IMR-90 (cell line): Measurements from ENCODE around the gene RASGRF1. TPM values are rescaled to one million over a fixed set of nuclear protein-coding genes. Genes with fewer than 3 reads are reported as not detected.

Experiments used
- ATAC-seq: fragments of 200-7000 bp; cut with Tn5 transposase; 2 replicates; pipeline ENCODE4 v1.9.1; 2020; ENCODE audit warnings: low read depth, mild to moderate bottlenecking, moderate library complexity
- BruUV-seq: library from RNA; stranded (reverse); fragments of 400-500 nt; replicated peaks from 2 replicates; lab custom pipeline; 2021; lab: Mats Ljungman, UMichigan
- CTCF ChIA-PET: fragments of 300-600 bp; formaldehyde crosslinking; extraction: SDS; loops from one replicate; lab custom pipeline; 2021; ENCODE audit warnings: antibody characterized with exemption; lab: Yijun Ruan, JAX
- POLR2A ChIA-PET: fragments of 300-600 bp; sonication (Branson Sonifier 250); formaldehyde crosslinking; loops from one replicate; lab custom pipeline; 2022; ENCODE audit warnings: antibody characterized with exemption; ENCODE audit not compliant: unreplicated experiment; lab: Charles Lee
- DNase-seq: peaks from one replicate; pipeline ENCODE4 v3.0.0; 2013
- H2AFZ ChIP-seq: replicated peaks from 2 replicates; pipeline ENCODE3; 2013; ENCODE audit warnings: low read length, mild to moderate bottlenecking; ENCODE audit not compliant: poor library complexity
- H2AK5ac ChIP-seq: 2 replicates; pipeline ENCODE4 v1.6.1; 2013; ENCODE audit warnings: low read depth, low read length, inconsistent platforms
- H2AK9ac ChIP-seq: replicated peaks from 2 replicates; pipeline ENCODE3; 2013; ENCODE audit warnings: mild to moderate bottlenecking, low read depth, low read length, moderate library complexity; ENCODE audit not compliant: poor library complexity
- H2BK120ac ChIP-seq: 2 replicates; pipeline ENCODE4 v1.6.1; 2013; ENCODE audit warnings: low read depth, low read length, inconsistent platforms
- H2BK15ac ChIP-seq: 3 replicates; pipeline ENCODE4 v1.6.1; 2013; ENCODE audit warnings: low read depth, low read length, inconsistent platforms
- H2BK20ac ChIP-seq: 2 replicates; pipeline ENCODE4 v1.6.1; 2013; ENCODE audit warnings: low read depth, mild to moderate bottlenecking, inconsistent platforms, low read length, moderate library complexity
- H2BK5ac ChIP-seq: 2 replicates; pipeline ENCODE4 v1.6.1; 2013; ENCODE audit warnings: mild to moderate bottlenecking, low read depth, low read length, inconsistent platforms; ENCODE audit not compliant: poor library complexity, severe bottlenecking
- H3K14ac ChIP-seq: replicated peaks from 2 replicates; pipeline ENCODE4 v1.6.1; 2013; ENCODE audit warnings: low read depth, low read length, inconsistent platforms
- H3K18ac ChIP-seq: 2 replicates; pipeline ENCODE4 v1.6.1; 2013; ENCODE audit warnings: low read depth, low read length, control low read depth
- H3K23ac ChIP-seq: 2 replicates; pipeline ENCODE4 v1.6.1; 2013; ENCODE audit warnings: low read depth, low read length, inconsistent platforms
- H3K27ac ChIP-seq: 2 replicates; pipeline ENCODE4 v1.5.1; 2013; ENCODE audit warnings: mild to moderate bottlenecking, control low read depth, low read length; ENCODE audit not compliant: insufficient read depth
- H3K27me3 ChIP-seq: 2 replicates; pipeline ENCODE4 v1.6.1; 2013; ENCODE audit warnings: low read length; ENCODE audit not compliant: control insufficient read depth, insufficient read depth
- H3K36me3 ChIP-seq: 2 replicates; pipeline ENCODE4 v1.6.1; 2013; ENCODE audit warnings: low read length, mixed read lengths; ENCODE audit not compliant: control insufficient read depth, insufficient read depth
- H3K4ac ChIP-seq: 2 replicates; pipeline ENCODE4 v1.6.1; 2013; ENCODE audit warnings: low read depth, low read length, inconsistent platforms
- H3K4me1 ChIP-seq: 2 replicates; pipeline ENCODE4 v1.6.1; 2013; ENCODE audit warnings: low read length, mixed read lengths; ENCODE audit not compliant: control insufficient read depth, insufficient read depth
- H3K4me2 ChIP-seq: 2 replicates; pipeline ENCODE4 v1.6.1; 2013; ENCODE audit warnings: low read depth, mild to moderate bottlenecking, control low read depth, low read length, moderate library complexity
- H3K4me3 ChIP-seq: 2 replicates; pipeline ENCODE4 v1.5.1; 2013; ENCODE audit warnings: low read depth, mild to moderate bottlenecking, control low read depth, low read length, moderate library complexity; ENCODE audit not compliant: insufficient read depth
- H3K56ac ChIP-seq: 2 replicates; pipeline ENCODE4 v1.6.1; 2013; ENCODE audit warnings: low read length, inconsistent platforms; ENCODE audit not compliant: insufficient read depth; ENCODE audit errors: extremely low read depth
- H3K79me1 ChIP-seq, 2 experiments: 2 replicates each; pipeline ENCODE4 v1.6.1; 2013; ENCODE audit warnings: low read length in 2 of 2, inconsistent platforms in 1 of 2, low read depth in 1 of 2
- H3K9ac ChIP-seq: 2 replicates; pipeline ENCODE4 v1.6.1; 2013; ENCODE audit warnings: low read depth, low read length, control low read depth
- H3K9me1 ChIP-seq: 2 replicates; pipeline ENCODE4 v1.6.1; 2013; ENCODE audit warnings: low read length, inconsistent platforms; ENCODE audit not compliant: insufficient read depth
- H3K9me3 ChIP-seq: 2 replicates; pipeline ENCODE4 v1.6.1; 2013; ENCODE audit warnings: low read length; ENCODE audit not compliant: control insufficient read depth, insufficient read depth
- H4K20me1 ChIP-seq: 2 replicates; pipeline ENCODE4 v1.6.1; 2013; ENCODE audit warnings: low read length, inconsistent platforms; ENCODE audit not compliant: insufficient read depth
- H4K5ac ChIP-seq: 2 replicates; pipeline ENCODE4 v1.6.1; 2013; ENCODE audit warnings: mild to moderate bottlenecking, low read depth, low read length, control low read depth
- H4K8ac ChIP-seq, 2 experiments: 2 replicates each; pipeline ENCODE4 v1.6.1; 2013; ENCODE audit warnings: low read depth in 2 of 2, low read length in 2 of 2, control low read depth in 1 of 2, inconsistent platforms in 1 of 2
- H4K91ac ChIP-seq: 2 replicates; pipeline ENCODE4 v1.6.1; 2013; ENCODE audit warnings: low read depth, low read length, inconsistent platforms; ENCODE audit not compliant: insufficient read depth
- CEBPB ChIP-seq: IDR thresholded peaks from 2 replicates; pipeline ENCODE4 v1.6.1; 2012; ENCODE audit warnings: low read depth, low read length, improper control_type of control experiment
- CHD1 ChIP-seq: IDR thresholded peaks from 2 replicates; pipeline ENCODE4 v1.6.1; 2012; ENCODE audit warnings: low read depth, low read length, improper control_type of control experiment
- CTCF ChIP-seq: conservative IDR thresholded peaks from 2 replicates; pipeline ENCODE4 v1.5.1; 2012; ENCODE audit warnings: mild to moderate bottlenecking, low read depth, low read length, improper control_type of control experiment
- MXI1 ChIP-seq: IDR thresholded peaks from 2 replicates; pipeline ENCODE4 v1.6.1; 2012; ENCODE audit warnings: low read depth, mild to moderate bottlenecking, low read length, moderate library complexity, borderline replicate concordance
- NFE2L2 ChIP-seq: fragments of 150-350 bp; IDR thresholded peaks from 2 replicates; pipeline ENCODE4 v1.6.1; 2016; ENCODE audit warnings: low read depth, mild to moderate bottlenecking, low read length
- RAD21 ChIP-seq: IDR thresholded peaks from 2 replicates; pipeline ENCODE4 v1.6.1; 2012; ENCODE audit warnings: low read length, improper control_type of control experiment
- RCOR1 ChIP-seq: IDR thresholded peaks from 2 replicates; pipeline ENCODE4 v1.6.1; 2012; ENCODE audit warnings: mild to moderate bottlenecking, low read length, improper control_type of control experiment; ENCODE audit not compliant: insufficient replicate concordance
- WGBS, 2 experiments: methylation state at CpG; one replicate each; pipeline versions ENCODE4 v1.1.5 to v1.1.7; 2013; ENCODE audit warnings: missing lambda C conversion rate in 2 of 2; ENCODE audit not compliant: insufficient read length in 1 of 2; ENCODE audit errors: extremely low coverage in 2 of 2; 5-methylcytosine and 5-hydroxymethylcytosine counted together
- dilution Hi-C: fragments of 300-500 bp; cut with HindIII; formaldehyde crosslinking; loops from one replicate; pipeline ENCODE4 v1.14.3; 2018; ENCODE audit warnings: low sequenced_read_pairs; ENCODE audit not compliant: unreplicated experiment
- in situ Hi-C: fragments of 300-500 bp; cut with MboI; formaldehyde crosslinking; loops from 3 replicates; pipeline ENCODE4 v1.14.3; 2019; ENCODE audit warnings: low sequenced_read_pairs, inconsistent platforms, mixed read lengths
- intact Hi-C: fragments of 100-400 bp; cut with micrococcal nuclease; formaldehyde crosslinking; loops from 2 replicates; pipeline ENCODE4 v1.10.0; 2022
- polyA plus RNA-seq, 3 experiments: library from polyadenylated mRNA; depleted of rRNA; stranded (reverse); fragments of >200 nt; gene quantifications; 2 replicates each; pipeline ENCODE4 v1.2.3, GENCODE V29; 2012; ENCODE audit warnings: low replicate concordance in 1 of 3
- total RNA-seq: library from RNA; depleted of rRNA; stranded (reverse); fragments of >200 nt; gene quantifications from 2 replicates; pipeline ENCODE4 v1.2.3, GENCODE V29; 2012

RASGRF1 gene
- total and polyA plus RNA-seq, 2 of the 4 experiments (the other 2 are of a cell fraction), result under 0.01 to 0.15 TPM

DNA sequence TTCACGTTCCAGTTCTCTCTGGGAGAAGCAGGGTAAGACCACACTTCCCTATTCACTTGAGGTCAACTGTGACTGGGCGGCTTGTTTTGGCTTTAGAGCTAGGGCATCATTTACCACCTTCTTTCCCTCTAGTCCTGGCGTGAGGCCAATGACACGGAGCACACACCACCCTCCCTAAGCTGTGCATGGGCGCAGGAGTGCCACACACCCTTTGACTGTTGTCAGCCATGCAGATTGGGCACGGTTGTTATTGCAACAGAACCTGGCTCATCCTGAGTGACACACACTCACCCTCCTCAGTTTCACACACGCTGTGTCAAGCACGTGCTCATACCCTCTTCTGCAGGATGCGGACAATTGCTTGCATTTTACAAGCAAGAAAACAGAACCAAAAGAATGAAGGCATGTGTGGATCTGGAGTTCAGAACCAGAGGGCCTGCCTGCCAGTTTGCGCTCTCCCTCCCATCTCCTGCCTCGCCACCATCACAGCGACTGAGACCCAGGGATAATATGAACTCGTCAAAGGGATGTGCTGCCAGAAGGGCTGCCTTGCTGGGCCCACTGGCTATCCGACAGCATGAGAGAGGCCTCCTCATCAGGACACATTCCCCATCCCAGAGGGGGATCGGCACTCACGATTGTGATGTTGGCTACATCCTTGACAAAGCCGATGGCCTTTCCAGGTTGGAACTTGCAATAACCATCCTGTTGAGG lies 163.3 kb downstream of the RASGRF1 start:
- intact Hi-C loops (no loop called here), dilution Hi-C loops (no loop called here), in situ Hi-C loops (no loop called here)
- Histone ChIP-seq H3K36me3 (peaks cover 28% of the 10 kb centered on the region), H2AK5ac (no peak overlapping the region), H3K9me3 (no peaks in the 10 kb centered on the region), H3K4me3 (no peak overlapping the region), H3K79me1 (no peaks in the 10 kb centered on the region; a peak in 1 of 4 replicates), H3K27ac (no peak overlapping the region), H3K18ac (no peak overlapping the region), H4K8ac (no peak overlapping the region), H3K23ac (no peak overlapping the region), H2BK15ac (no peak overlapping the region), H3K4me2 (no peak overlapping the region), H2AFZ (no peak overlapping the region), H2BK20ac (no peak overlapping the region), H3K4ac (no peak overlapping the region), H2BK120ac (no peak overlapping the region), H3K56ac (no peak overlapping the region), H3K4me1 (peaks cover 8% of the 10 kb centered on the region), H4K5ac (no peak overlapping the region), H3K9ac (no peak overlapping the region), H2BK5ac (no peak overlapping the region), H3K9me1 (peaks cover 35% of the 10 kb centered on the region), H3K14ac (no peak overlapping the region), H3K27me3 (no peaks in the 10 kb centered on the region), H2AK9ac (peak overlapping the region; percentile 74), H4K20me1 (peaks cover 19% of the 10 kb centered on the region; the same call in 1 of the 2 replicates), H4K91ac (no peak overlapping the region)
- BruUV-seq, result no TSS peak
- POLR2A ChIA-PET, result no interaction called here
- ATAC-seq (no peak), DNase-seq (no peak)
- WGBS, 2 experiments, result 76% methylated on average over 6 of the region's 17 CpGs; no CpG with 5 or more reads in 1 of the 2 experiments
- no peak for TF ChIP-seq NFE2L2
- TF ChIP-seq CEBPB, result peak; percentile 14; the same call in 1 of the 2 replicates
- TF ChIP-seq RAD21, result no peak
- TF ChIP-seq MXI1, result no peak
- TF ChIP-seq CHD1, result no peak
- no peak for TF ChIP-seq RCOR1
- no peak for TF ChIP-seq CTCF
- CTCF ChIA-PET, result no interaction called here
